NCI-H2081 (cell line): ENCODE measurements around the gene PNKP.
"Not testable (repeated sequence)": the region's sequence is repeated elsewhere in the genome, so short reads cannot be mapped to it uniquely, and the experiment has no call there.

Source experiments
- DNase-seq, 2 experiments: peaks; one replicate each; lab custom pipeline; 2025; lab: John Stamatoyannopoulos, UW

Gene PNKP

DNA sequence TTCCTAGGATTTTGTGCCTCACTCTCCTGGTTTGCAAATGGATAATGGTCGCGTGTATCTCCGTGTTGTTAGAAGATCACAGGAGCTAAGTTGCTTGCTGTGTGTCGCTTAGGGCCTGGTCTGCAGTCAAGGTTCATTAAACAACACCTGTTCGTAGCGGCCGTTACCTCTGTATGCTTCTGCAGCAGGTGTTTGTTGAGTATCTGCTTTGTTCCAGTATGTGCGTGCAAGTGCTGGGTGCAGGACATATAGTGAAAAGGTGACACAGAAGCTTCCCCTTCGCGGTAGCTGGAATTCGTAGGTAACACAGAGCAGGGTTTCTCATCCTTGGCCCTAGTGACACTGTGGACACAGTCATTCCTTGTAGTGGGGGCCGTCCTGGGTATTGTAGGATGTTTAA, 43.9 kb downstream of the PNKP start:
- peak; percentile 23 to 83 for DNase-seq

DNA sequence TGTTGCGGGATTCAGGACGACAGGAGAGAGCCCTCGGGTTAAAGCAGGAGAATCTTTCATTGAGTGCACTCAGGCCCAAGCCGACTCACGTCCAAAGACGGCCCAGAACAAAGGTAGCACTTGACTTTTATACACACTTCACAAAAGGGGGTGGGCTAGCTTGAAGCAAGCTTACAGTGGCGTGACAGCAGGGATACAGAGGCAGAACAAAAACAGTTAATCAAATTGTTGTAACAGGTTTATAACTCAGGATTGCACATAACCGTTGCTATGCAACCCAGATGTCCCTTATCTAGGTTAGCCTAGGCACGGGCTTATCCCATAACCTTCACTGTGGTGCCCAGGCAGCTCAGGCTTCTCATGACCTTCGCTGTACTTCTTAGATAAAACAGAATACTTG, 47.3 kb downstream of the PNKP start:
- no peak for DNase-seq

DNA sequence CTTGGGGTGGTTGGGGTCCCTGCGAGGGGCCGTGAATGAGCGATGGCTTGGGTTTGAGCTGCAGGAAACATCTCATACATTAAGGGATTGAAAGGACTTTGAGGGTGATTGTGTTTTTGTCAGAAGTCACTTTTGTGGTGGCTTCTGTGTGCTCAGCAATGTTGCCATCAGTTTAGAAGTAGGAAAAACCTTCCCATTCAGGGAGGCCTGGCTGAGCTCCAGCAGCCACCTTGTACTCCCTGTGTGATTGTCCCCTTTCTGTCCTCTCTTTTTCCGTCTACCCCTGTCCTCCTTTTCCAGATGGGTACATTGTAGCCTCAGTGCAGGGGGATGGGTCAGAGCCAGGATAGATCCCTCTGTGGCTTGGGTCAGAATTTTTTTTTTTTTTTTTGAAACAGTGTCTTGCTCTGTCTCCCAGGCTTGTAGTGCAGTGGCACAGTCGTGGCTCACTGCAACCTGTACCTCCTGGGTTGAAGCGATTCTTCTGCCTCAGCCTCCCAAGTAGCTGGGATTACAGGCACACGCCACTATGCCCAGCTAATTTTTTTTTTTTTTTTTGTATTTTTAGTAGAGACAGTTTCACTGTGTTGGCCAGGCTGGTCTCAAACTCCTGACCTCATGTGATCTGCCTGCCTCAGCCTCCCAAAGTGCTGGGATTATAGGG, 47.8 kb downstream of the PNKP start:
- not testable (repeated sequence) for DNase-seq

DNA sequence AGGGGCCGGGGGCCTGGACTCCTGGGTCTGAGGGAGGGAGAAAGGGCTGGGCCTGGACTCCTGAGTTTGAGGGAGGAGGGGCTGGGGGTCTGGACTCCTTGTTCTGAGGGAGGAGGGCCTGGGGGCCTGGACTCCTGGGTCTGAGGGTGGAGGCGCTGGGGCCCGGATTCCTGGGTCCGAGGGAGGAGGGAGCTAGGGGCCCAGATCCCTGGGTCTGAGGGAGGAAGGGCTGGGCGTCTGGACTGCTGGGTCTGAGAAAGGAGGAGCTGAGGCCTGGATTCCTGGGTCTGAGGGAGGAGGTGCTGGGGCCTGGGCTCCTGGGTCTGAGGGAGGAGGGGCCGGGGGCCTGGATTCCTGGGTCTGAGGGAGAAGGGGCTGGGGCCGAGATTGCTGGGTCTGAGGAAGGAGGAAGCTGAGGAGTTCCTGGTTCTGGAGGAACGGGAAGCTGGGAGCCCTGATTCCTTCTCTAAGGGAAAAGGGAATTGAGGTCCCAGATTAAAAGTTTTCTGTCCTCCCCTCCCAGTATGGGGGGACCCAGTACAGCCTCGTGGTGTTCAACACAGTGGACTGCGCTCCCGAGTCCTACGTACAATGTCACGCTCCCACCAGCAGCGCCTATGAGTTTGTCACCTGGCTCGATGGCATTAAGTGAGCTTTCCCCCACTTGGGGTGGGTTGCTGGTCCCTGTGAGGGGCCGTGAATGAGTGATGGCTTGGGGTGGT, 48.6 kb downstream of the PNKP start:
- no peak for DNase-seq

DNA sequence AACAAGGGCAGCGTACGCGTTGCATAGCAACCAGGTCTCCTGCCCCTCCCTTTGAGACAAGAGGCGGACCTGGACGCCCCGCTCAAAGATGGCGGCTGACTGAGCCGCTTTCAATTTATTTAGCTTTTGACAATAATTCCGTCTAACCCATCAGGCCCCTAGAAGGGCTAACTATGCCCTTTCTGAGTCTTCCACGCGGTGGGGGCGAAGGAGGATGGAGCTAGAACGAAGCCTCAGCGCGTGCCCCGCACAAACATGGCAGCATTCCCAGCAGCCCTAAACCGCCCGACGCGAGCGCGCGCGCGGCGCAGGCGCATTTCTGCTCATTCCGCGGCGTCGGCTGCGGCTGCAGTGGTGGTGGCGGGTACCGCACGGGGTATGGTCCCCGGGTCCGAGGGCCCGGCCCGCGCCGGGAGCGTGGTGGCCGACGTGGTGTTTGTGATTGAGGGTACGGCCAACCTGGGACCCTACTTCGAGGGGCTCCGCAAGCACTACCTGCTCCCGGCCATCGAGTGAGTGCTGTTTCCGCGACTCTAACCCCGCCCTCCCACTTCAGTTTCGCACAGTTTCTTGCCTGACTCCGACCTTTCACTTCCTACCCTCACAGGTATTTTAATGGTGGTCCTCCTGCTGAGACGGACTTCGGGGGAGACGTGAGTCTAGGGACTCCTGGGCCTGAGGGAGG, 49.3 kb downstream of the PNKP start, which contains the start of gene MED25:
Gene MED25 (plus strand): TSS at position 326 of the 685 bp plus-strand sequence. CDS start 53 bp downstream, at position 379.
- peak; percentile 81 to 84 for DNase-seq

DNA sequence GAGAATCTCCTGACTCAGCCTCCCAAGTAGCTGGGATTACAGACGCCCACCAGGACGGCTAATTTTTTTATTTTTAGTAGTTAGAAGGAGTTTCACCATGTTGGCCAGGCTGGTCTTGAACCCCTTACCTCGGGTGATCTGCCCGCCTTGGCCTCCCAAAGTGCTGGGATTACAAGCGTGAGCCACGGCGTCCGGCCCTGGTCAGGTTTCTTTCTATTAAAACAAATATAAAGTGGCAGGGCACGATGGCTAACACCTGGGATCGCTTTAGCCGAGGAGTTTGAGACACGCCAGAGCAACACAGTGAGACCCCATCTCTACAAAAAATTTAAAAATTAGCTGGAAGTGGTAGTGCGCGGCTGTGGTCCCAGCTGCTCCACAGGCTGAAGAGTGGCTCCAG, 50.8 kb downstream of the PNKP start:
- no peak for DNase-seq

DNA sequence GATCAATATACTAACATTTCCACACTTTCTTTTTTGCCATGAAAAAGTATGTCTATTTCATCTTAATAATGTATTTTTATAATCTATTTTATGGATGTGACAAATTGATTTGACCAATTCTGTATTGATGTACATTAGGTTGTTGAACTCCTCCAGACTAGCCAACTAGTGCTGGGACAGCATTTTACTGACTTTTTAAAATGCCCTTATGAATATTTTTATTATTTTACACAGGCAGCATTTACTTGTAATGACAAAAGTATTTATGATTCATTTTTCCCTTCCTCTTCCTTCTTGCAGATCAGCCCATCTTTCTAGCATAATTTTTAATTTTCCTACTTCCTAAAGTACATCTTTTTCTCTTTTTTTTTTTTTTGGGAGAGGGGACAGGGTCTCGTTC, 53.4 kb downstream of the PNKP start:
- DNase-seq: no peak

DNA sequence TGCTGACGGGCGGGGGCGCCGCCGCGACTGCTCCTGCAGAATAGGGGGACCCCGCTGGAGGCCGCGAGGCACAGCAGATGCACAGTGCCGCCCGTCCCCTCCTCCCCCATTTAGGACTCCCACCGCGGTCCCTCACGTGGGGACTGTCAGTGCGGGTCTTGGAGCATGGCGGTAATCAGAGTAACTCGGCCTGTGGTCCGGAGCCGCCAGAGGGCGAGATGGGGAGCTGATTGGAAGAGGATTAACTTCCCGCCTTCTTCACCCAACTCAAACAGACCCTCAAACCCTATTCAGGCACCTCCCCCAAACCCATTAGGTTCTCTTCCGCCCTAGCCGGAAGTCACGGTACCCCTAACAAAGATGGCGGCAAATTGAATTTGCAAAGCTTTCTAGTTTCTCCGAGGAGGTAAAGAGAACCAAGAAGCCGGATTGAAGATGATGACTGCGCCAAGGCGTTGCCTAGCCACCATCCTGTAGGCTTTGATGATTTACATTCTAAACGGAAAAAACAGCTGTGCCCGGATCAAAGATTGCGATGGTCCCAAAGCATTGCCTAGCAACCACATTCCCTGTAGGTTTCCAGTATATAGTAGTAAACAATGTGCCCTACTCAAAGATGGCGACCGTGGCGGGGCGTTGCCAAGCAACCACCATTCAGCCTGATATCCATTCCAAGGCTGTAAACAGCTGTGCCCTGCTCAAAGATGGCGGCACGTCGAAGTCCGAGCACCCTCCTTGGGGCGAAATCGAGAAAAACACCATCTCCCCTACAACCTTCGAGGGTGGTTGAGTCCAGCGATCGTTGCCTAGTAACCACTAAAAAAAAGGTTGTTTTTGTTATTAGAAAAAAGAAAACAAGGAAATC, 54.1 kb downstream of the PNKP start, which contains the start of gene FUZ:
Gene FUZ (minus strand): TSS at position 296 of the 865 bp plus-strand sequence. CDS start 186 bp downstream, at position 110.
- peak; percentile 96 to 99 for DNase-seq

DNA sequence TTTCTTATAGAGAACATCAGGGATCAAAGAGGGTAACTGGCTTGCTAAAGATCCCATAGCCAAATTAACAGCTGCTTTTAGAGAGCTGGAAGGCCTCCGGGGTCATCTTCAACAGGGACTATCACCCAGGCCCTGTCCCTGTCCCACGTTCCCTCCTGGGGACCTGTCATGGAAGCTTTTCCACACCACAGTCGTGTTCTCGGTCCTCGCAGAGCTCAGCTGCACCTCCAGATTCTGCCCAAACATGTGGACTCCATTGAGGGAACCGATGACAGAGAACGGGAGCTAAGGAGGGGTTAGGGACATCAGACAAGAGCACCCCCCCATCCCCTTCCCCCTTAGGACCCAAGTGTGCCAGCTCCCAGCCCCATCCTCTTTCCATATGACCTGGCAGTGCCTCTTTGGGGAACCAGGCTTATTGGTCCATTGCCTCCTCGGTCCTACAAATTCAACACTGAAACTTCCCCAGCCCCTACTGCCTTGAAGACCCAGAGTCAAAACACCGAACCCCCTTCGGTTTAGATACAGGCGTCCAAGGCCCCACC, 54.9 kb downstream of the PNKP start:
- no peak for DNase-seq

DNA sequence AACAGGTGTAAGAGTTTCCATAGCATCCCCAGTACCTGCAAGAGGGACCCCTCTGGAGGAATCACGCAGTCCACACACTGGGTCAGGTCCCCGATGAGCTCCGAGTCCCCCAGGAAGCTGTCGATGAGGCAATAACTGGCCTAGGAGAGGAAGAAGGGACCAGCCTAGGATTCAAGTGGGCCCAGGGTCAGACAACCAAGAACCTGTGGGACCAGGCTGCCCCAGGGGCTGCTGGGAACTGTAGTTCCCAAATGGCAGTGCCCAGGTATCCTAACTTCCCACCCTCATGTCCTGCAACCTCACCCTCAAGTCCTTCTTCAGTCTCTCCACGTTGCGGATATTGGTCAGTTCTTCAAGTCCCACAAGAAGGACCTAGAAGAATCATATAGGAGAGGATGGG, 56.0 kb downstream of the PNKP start:
- no peak for DNase-seq
